Measurements from ENCODE around the gene LRRC9.
A peak's percentile ranks its signal among the peaks of the same experiment; 100 is the strongest.
"Not testable (repeated sequence)": the region's sequence is repeated elsewhere in the genome, so short reads cannot be mapped to it uniquely, and the experiment has no call there.

LRRC9 gene

GRCh38 chr14:60021619-60022018, 101.7 kb downstream of the LRRC9 start:
- H3K27ac ChIP-seq: no peak overlapping the region
- TF ChIP-seq CTCF (IDR thresholded peaks at IDR 0.05): no peak
- TF ChIP-seq ZFX (IDR thresholded peaks at IDR 0.05; ENCODE audit: borderline replicate concordance): no peak

- no peak overlapping the region for H3K27ac ChIP-seq
- TF ChIP-seq ZFX (IDR thresholded peaks at IDR 0.05; ENCODE audit: borderline replicate concordance): no peak
- TF ChIP-seq CTCF (IDR thresholded peaks at IDR 0.05): no peak
These were observed 105.6 kb downstream of the LRRC9 start for GRCh38 chr14:60025571-60025970.

DNA sequence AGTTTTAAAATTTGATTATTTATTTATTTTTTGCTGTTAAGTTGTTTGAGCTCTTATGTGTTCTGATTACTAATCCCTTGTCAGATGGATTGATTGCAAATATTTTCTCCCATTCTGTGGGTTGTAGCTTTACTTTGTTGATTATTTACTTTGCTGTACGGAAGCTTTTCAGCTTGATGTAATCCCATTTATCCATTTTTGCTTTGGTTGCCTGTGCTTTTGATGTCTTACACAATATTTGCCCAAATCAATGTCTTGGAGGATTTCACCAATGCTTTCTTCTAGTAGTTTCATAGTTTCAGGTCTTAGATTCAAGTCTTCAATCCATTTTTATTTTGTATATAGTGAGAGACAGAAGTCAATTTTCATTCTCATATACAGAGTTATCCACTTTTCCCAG, 115.2 kb downstream of the LRRC9 start:
- no peak for TF ChIP-seq CTCF (IDR thresholded peaks at IDR 0.05)
- TF ChIP-seq ZFX (IDR thresholded peaks at IDR 0.05; ENCODE audit: borderline replicate concordance): no peak
- H3K27ac ChIP-seq: no peak overlapping the region

- H3K27ac ChIP-seq: not testable (repeated sequence)
These were observed 128.0 kb downstream of the LRRC9 start for GRCh38 chr14:60047976-60048375.

GRCh38 chr14:60051721-60052221, 131.8 kb downstream of the LRRC9 start:
- no peak for TF ChIP-seq ZFX (IDR thresholded peaks at IDR 0.05; ENCODE audit: borderline replicate concordance)
- TF ChIP-seq CTCF (IDR thresholded peaks at IDR 0.05): no peak
- H3K27ac ChIP-seq: no peak overlapping the region

DNA sequence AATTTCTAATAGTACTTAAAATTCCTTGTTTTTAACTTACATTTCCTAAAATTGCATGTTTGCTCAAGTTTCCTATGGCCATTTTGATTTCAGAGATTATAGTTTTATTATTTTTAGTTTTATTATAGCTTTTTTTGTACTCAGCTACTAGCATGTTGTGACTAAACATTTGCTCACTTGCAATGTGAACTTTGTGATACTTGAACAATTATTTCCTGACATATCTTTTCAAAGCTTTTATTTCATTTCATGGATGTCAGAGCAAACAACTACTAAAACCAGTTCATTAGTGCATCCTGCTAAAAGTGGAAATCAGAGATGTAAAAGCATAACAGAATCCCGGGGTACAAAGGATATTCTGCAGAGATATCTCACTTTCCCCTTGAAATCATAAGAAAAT, 138.1 kb downstream of the LRRC9 start:
- TF ChIP-seq CTCF (IDR thresholded peaks at IDR 0.05) (no peak), ZFX (IDR thresholded peaks at IDR 0.05; ENCODE audit: borderline replicate concordance) (no peak)
- no peak overlapping the region for H3K27ac ChIP-seq

DNA sequence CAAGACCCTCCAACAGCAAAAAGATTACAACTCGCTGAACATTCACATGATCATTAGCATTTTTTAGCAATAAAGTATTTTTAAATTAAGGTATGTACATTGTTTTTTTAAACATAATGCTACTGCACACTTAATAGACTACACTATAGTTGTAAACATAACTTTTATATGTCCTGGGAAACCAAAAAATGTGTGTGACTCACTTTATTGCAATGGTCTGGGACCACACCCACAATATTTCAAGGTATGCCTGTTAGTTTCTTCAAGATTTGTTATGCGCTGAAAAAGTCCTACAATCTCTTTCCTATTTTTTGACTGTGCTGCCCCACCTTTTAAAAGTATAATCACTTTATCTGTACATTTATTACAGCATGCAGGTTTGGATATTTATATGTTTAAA, 141.4 kb downstream of the LRRC9 start:
- H3K27ac ChIP-seq: no peak overlapping the region
- no peak for TF ChIP-seq CTCF (IDR thresholded peaks at IDR 0.05)
- TF ChIP-seq ZFX (IDR thresholded peaks at IDR 0.05; ENCODE audit: borderline replicate concordance): no peak

- TF ChIP-seq ZFX (IDR thresholded peaks at IDR 0.05; ENCODE audit: borderline replicate concordance): no peak
- peak; percentile 41 for TF ChIP-seq CTCF (IDR thresholded peaks at IDR 0.05)
- H3K27ac ChIP-seq: no peak overlapping the region
These were observed 144.6 kb downstream of the LRRC9 start for GRCh38 chr14:60064491-60065072.

Measured in 22Rv1 (cell line).